PFSK-1 (cell line): ENCODE results near the gene COP1. TPM values are rescaled to one million over a fixed set of nuclear protein-coding genes. Genes with fewer than 3 reads are reported as not detected.
A peak's percentile ranks its signal among the peaks of the same experiment; 100 is the strongest.

Source experiments
- FOXP2 ChIP-seq: optimal IDR thresholded peaks from 2 replicates; pipeline ENCODE3; 2011; ENCODE audit warnings: borderline replicate concordance, control low read depth, inconsistent platforms; ENCODE audit not compliant: insufficient read depth; ENCODE audit errors: extremely low read length, extremely low read depth
- POLR2AphosphoS5 ChIP-seq: IDR thresholded peaks from 2 replicates; pipeline ENCODE4 v1.6.1; 2012; ENCODE audit warnings: low read depth, mild to moderate bottlenecking, control low read depth, low read length, moderate library complexity
- REST ChIP-seq, 2 experiments: IDR thresholded peaks; 2 replicates each; pipeline versions ENCODE4 v1.6.1 to v1.8.0; 2011 to 2012; ENCODE audit warnings: low read depth in 2 of 2, low read length in 2 of 2, control low read depth in 1 of 2, inconsistent platforms in 1 of 2, mild to moderate bottlenecking in 1 of 2, moderate library complexity in 1 of 2; ENCODE audit not compliant: insufficient read depth in 1 of 2
- SIN3A ChIP-seq: IDR thresholded peaks from 2 replicates; pipeline ENCODE4 v1.6.1; 2012; ENCODE audit warnings: mild to moderate bottlenecking, low read length, moderate library complexity, borderline replicate concordance; ENCODE audit not compliant: insufficient read depth
- TAF1 ChIP-seq: IDR thresholded peaks from 2 replicates; pipeline ENCODE4 v1.6.1; 2012; ENCODE audit warnings: low read length, control low read depth, borderline replicate concordance; ENCODE audit not compliant: insufficient read depth
- polyA plus RNA-seq: library from polyadenylated mRNA; unstranded; fragments of >200 nt; gene quantifications from one replicate; pipeline ENCODE4 v1.2.1, GENCODE V29; 2012; ENCODE audit warnings: low read depth, missing spikeins; ENCODE audit not compliant: insufficient read length

The COP1 gene
- polyA plus RNA-seq: 22.2 TPM

- TF ChIP-seq TAF1: peak; percentile 75; the same call in 1 of the 2 replicates
- peak; percentile 95 for TF ChIP-seq POLR2AphosphoS5
- TF ChIP-seq SIN3A: no peak
- TF ChIP-seq REST (IDR thresholded peaks at IDR 0.05; ENCODE audit: insufficient read depth in 1 of 2, low read depth in 2 of 2, low read length in 2 of 2): 0 out of 4 replicates have a peak, but pooled peaks of 1 of the 2 experiments have one; percentile 7
- TF ChIP-seq FOXP2: peak; percentile 32
Measured at GRCh38 chr1:176206961-176207902, at the start of gene COP1. COP1 (minus strand) TSS chr1:176207286; CDS start chr1:176206978, 308 bp downstream.

- TF ChIP-seq TAF1: no peak
- TF ChIP-seq REST (IDR thresholded peaks at IDR 0.05; ENCODE audit: insufficient read depth in 1 of 2, low read depth in 2 of 2, low read length in 2 of 2): no peak
- TF ChIP-seq FOXP2: no peak
- no peak for TF ChIP-seq SIN3A
- no peak for TF ChIP-seq POLR2AphosphoS5
Measured at GRCh38 chr1:176252191-176252590, 45.1 kb upstream of the COP1 start.

- TF ChIP-seq FOXP2 (no peak), REST (IDR thresholded peaks at IDR 0.05; ENCODE audit: insufficient read depth in 1 of 2, low read depth in 2 of 2, low read length in 2 of 2) (no peak), POLR2AphosphoS5 (no peak), SIN3A (no peak), TAF1 (no peak)
Measured at GRCh38 chr1:176244851-176245250, 37.8 kb upstream of the COP1 start.

- TF ChIP-seq FOXP2 (no peak), POLR2AphosphoS5 (no peak), TAF1 (no peak), SIN3A (no peak), REST (IDR thresholded peaks at IDR 0.05; ENCODE audit: insufficient read depth in 1 of 2, low read depth in 2 of 2, low read length in 2 of 2) (no peak)
Measured at GRCh38 chr1:176243746-176244145, 36.7 kb upstream of the COP1 start.
